Endothelial cell of umbilical vein (primary cell): ENCODE measurements around the gene KANK4. TPM values are rescaled to one million over a fixed set of nuclear protein-coding genes. Genes with fewer than 3 reads are reported as not detected.

Experiments used
- BruUV-seq: library from RNA; stranded (reverse); fragments of 400-500 nt; replicated peaks from 2 replicates; lab custom pipeline; 2021; lab: Mats Ljungman, UMichigan
- CTCF ChIA-PET: fragments of 300-600, 350-600 bp; sonication (Branson Sonifier 250); formaldehyde crosslinking; loops from one replicate; lab custom pipeline; 2021; ENCODE audit warnings: antibody characterized with exemption, inconsistent platforms; lab: Charles Lee
- POLR2A ChIA-PET: fragments of 300-600, 350-600 bp; sonication (Branson Sonifier 250); formaldehyde crosslinking; loops from one replicate; lab custom pipeline; 2021; ENCODE audit warnings: antibody characterized with exemption, inconsistent platforms; lab: Charles Lee
- DNase-seq: peaks from one replicate; pipeline ENCODE4 v3.0.0-alpha.2; 2011; ENCODE audit warnings: low read depth, low spot score
- FAIRE-seq: peaks from 2 replicates; lab custom pipeline; 2011; peaks lifted over from hg19 to GRCh38; lab: Jason Lieb, UNC
- H2AFZ ChIP-seq: 2 replicates; pipeline ENCODE4 v1.6.0; 2012; ENCODE audit warnings: low read depth, low read length, control low read depth, inconsistent platforms
- H3K27ac ChIP-seq: 2 replicates; pipeline ENCODE4 v1.5.1; 2011; ENCODE audit warnings: low read depth, mild to moderate bottlenecking, control low read depth, low read length, moderate library complexity; ENCODE audit not compliant: insufficient read depth
- H3K27me3 ChIP-seq, 2 experiments: 2 replicates each; pipeline versions ENCODE4 v1.6.0 to v1.6.1; 2011; ENCODE audit warnings: low read length in 2 of 2, mixed read lengths in 1 of 2; ENCODE audit not compliant: control insufficient read depth in 2 of 2, insufficient read depth in 2 of 2
- H3K36me3 ChIP-seq, 2 experiments: 2 replicates in 1 of 2; 3 replicates in 1 of 2; pipeline ENCODE4 v1.5.1; 2011; ENCODE audit warnings: low read length in 2 of 2, mild to moderate bottlenecking in 1 of 2, moderate library complexity in 1 of 2; ENCODE audit not compliant: control insufficient read depth in 2 of 2, insufficient read depth in 2 of 2; ENCODE audit errors: extremely low read depth in 1 of 2
- H3K4me1 ChIP-seq: 3 replicates; pipeline ENCODE4 v1.5.1; 2011; ENCODE audit warnings: mild to moderate bottlenecking, low read length; ENCODE audit not compliant: control insufficient read depth, insufficient read depth; ENCODE audit errors: extremely low read depth
- H3K4me2 ChIP-seq: 2 replicates; pipeline ENCODE4 v1.6.1; 2011; ENCODE audit warnings: low read length, control low read depth, mixed read lengths; ENCODE audit not compliant: insufficient read depth
- H3K4me3 ChIP-seq, 3 experiments: fragments of 200-600 bp in 1 of 3; sonication (generic), shearing (Covaris generic) in 1 of 3; replicated peaks in 1 of 3; 2 replicates each; pipeline ENCODE4 v1.5.1; 2011 to 2016; ENCODE audit warnings: control low read depth in 3 of 3, low read length in 3 of 3, mild to moderate bottlenecking in 2 of 3, inconsistent platforms in 1 of 3, low read depth in 1 of 3, moderate library complexity in 1 of 3; ENCODE audit not compliant: insufficient read depth in 1 of 3
- H3K79me2 ChIP-seq: 2 replicates; pipeline ENCODE4 v1.6.0; 2012; ENCODE audit warnings: low read length, inconsistent platforms; ENCODE audit not compliant: control insufficient read depth, insufficient read depth
- H3K9ac ChIP-seq: replicated peaks from 2 replicates; pipeline ENCODE3; 2011; ENCODE audit warnings: low read length, control low read depth; ENCODE audit not compliant: insufficient read depth; ENCODE audit errors: extremely low read depth
- H3K9me1 ChIP-seq: replicated peaks from 3 replicates; pipeline ENCODE4 v1.6.0; 2011; ENCODE audit warnings: mild to moderate bottlenecking, low read length; ENCODE audit not compliant: control insufficient read depth, insufficient read depth; ENCODE audit errors: extremely low read depth
- H3K9me3 ChIP-seq: replicated peaks from 2 replicates; pipeline ENCODE4 v1.5.1; 2012; ENCODE audit warnings: low read length, inconsistent platforms; ENCODE audit not compliant: control insufficient read depth, insufficient read depth
- H4K20me1 ChIP-seq: replicated peaks from 2 replicates; pipeline ENCODE3; 2011; ENCODE audit warnings: mild to moderate bottlenecking, low read length; ENCODE audit not compliant: control insufficient read depth, insufficient read depth; ENCODE audit errors: extremely low read depth
- CTCF ChIP-seq, 2 donors: IDR thresholded peaks; 1 replicate in 1 of 2; 2 replicates in 1 of 2; pipeline ENCODE4 v1.5.1; 2011; ENCODE audit warnings: low read length in 2 of 2, mild to moderate bottlenecking in 2 of 2, moderate library complexity in 2 of 2, control low read depth in 1 of 2, inconsistent platforms in 1 of 2, low read depth in 1 of 2; ENCODE audit not compliant: insufficient read depth in 1 of 2; ENCODE audit errors: extremely low read depth in 1 of 2
- EZH2 ChIP-seq: IDR thresholded peaks from 2 replicates; pipeline ENCODE4 v1.6.1; 2012; ENCODE audit warnings: borderline replicate concordance, low read depth, mild to moderate bottlenecking, moderate library complexity, low read length, inconsistent platforms; ENCODE audit not compliant: severe bottlenecking
- FOS ChIP-seq: IDR thresholded peaks from 2 replicates; pipeline ENCODE4 v1.6.1; 2011; ENCODE audit warnings: mild to moderate bottlenecking, low read length, moderate library complexity, borderline replicate concordance; ENCODE audit not compliant: insufficient read depth
- GATA2 ChIP-seq: IDR thresholded peaks from 2 replicates; pipeline ENCODE4 v1.7.0; 2011; ENCODE audit warnings: low read depth, mild to moderate bottlenecking, moderate library complexity, mixed read lengths, low read length; ENCODE audit not compliant: insufficient read length, insufficient read depth
- JUN ChIP-seq: IDR thresholded peaks from 2 replicates; pipeline ENCODE4 v1.6.1; 2011; ENCODE audit warnings: borderline replicate concordance, low read depth; ENCODE audit not compliant: insufficient read length, insufficient read depth
- MAX ChIP-seq: IDR thresholded peaks from 2 replicates; pipeline ENCODE4 v1.6.1; 2011; ENCODE audit not compliant: insufficient read depth, insufficient read length
- MYC ChIP-seq: IDR thresholded peaks from one replicate; pipeline ENCODE4 v1.6.1; 2011; ENCODE audit warnings: mild to moderate bottlenecking, low read depth, low read length
- POLR2A ChIP-seq: IDR thresholded peaks from 2 replicates; pipeline ENCODE4 v1.6.1; 2012; ENCODE audit warnings: low read depth, mild to moderate bottlenecking, control low read depth, low read length
- POLR2AphosphoS5 ChIP-seq: IDR thresholded peaks from 2 replicates; pipeline ENCODE4 v1.6.1; 2012; ENCODE audit warnings: low read depth, mild to moderate bottlenecking, control low read depth, low read length, moderate library complexity; ENCODE audit not compliant: insufficient read depth
- dilution Hi-C: fragments of 300-500 bp; cut with MboI; formaldehyde crosslinking; loops from one replicate; pipeline ENCODE4 v1.15.0; 2019; ENCODE audit warnings: low sequenced_read_pairs; ENCODE audit not compliant: extremely low pct_ligation_motif_present
- intact Hi-C: fragments of 100-400 bp; cut with micrococcal nuclease; formaldehyde crosslinking; loops from one replicate; pipeline ENCODE4 v1.10.0; 2022
- polyA plus RNA-seq, 4 experiments: library from polyadenylated mRNA; depleted of rRNA in 3 of 4; stranded (reverse) in 3 of 4; unstranded in 1 of 4; fragments of >200 nt; gene quantifications; 2 replicates each; pipeline versions ENCODE4 v1.2.1 to v1.2.3, GENCODE V29; 2011 to 2012; ENCODE audit warnings: missing spikeins in 1 of 4
- total RNA-seq: library from RNA; stranded (reverse); gene quantifications from 2 replicates; pipeline ENCODE4 v1.2.3, GENCODE V29; 2021

The KANK4 gene
- total and polyA plus RNA-seq, 2 donors (not counting 3 experiments of a cell fraction or from before 2014, with no cell fraction given), result not detected

DNA sequence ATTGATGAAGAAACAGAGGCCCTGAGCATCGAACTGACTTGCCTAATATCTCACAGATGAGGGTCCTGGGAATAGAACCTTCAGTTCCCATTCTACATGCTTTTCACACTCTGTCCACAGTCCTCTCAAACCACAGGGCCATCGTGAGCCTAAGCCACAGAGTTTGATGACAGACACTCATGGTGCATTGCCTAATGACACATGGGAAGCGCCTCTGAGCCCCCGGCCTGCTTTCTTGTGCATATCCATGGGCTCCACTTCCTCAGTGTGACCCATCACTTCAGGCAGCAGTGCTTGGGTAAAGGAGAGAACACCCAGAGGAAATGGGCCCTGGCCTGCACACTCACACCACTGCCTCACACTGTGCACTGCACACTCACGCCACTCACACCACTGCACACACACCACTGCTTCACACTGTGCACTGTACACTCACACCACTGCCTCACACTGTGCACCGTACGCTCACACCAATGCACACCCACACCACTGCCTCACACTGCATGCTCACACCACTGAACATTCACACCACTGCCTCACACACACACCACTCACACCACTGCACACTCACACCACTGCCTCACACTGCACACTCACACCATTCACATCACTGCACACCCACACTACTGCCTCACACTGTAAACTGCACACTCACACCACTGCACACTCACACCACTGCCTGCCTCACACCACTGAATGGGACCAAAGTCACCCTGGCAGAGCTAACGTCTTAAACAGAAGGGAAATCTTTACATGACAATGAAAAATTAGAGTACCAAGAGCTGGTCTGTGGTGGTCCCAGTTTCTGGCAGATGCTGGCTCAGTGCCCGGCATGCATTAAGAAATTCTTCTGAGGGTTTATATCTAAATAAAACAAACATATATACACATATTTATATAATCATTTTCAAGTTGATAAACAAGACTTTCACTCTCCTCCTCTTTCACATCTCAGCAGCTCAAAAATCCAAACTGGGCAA lies 53.0 kb downstream of the KANK4 start:
- H3K27ac ChIP-seq, result no peak overlapping the region
- no peaks in the 10 kb centered on the region for H3K27me3 ChIP-seq
- H3K4me2 ChIP-seq, result no peak overlapping the region
- DNase-seq, result no peak
- intact Hi-C loops (no loop called here), dilution Hi-C loops (no loop called here)
- no TSS peak for BruUV-seq
- no peaks in the 10 kb centered on the region for H3K79me2 ChIP-seq
- TF ChIP-seq GATA2, result no peak
- TF ChIP-seq EZH2, result no peak
- TF ChIP-seq JUN, result no peak
- TF ChIP-seq MAX, result no peak
- no peak for TF ChIP-seq POLR2A
- TF ChIP-seq MYC, result no peak
- no peak for TF ChIP-seq CTCF (IDR thresholded peaks at IDR 0.05; ENCODE audit: extremely low read depth in 1 of 2, insufficient read depth in 1 of 2, low read depth in 1 of 2, low read length in 2 of 2)
- no peak for TF ChIP-seq FOS
- TF ChIP-seq POLR2AphosphoS5, result no peak
- ChIA-PET POLR2A (no interaction called here), CTCF (no interaction called here)
- no peaks in the 10 kb centered on the region for H3K36me3 ChIP-seq
- H3K4me3 ChIP-seq, result no peak overlapping the region
- H3K9ac ChIP-seq, result no peak overlapping the region
- no peaks in the 10 kb centered on the region for H3K9me1 ChIP-seq
- no peaks in the 10 kb centered on the region for H3K4me1 ChIP-seq
- H2AFZ ChIP-seq, result no peak overlapping the region
- H3K9me3 ChIP-seq, result no peaks in the 10 kb centered on the region
- no peaks in the 10 kb centered on the region for H4K20me1 ChIP-seq
- FAIRE-seq, result no peak
